GM10266 (cell line): ENCODE results near the gene MYO7B.

ENCODE experiments used
- DNase-seq: peaks from one replicate; pipeline ENCODE4 v3.0.0; 2012; ENCODE audit errors: extremely low spot score
- CTCF ChIP-seq: IDR thresholded peaks from 2 replicates; pipeline ENCODE4 v1.5.1; 2012; ENCODE audit warnings: mild to moderate bottlenecking, low read depth; ENCODE audit not compliant: control insufficient read depth, insufficient read depth; ENCODE audit errors: missing control alignments

MYO7B gene

DNA sequence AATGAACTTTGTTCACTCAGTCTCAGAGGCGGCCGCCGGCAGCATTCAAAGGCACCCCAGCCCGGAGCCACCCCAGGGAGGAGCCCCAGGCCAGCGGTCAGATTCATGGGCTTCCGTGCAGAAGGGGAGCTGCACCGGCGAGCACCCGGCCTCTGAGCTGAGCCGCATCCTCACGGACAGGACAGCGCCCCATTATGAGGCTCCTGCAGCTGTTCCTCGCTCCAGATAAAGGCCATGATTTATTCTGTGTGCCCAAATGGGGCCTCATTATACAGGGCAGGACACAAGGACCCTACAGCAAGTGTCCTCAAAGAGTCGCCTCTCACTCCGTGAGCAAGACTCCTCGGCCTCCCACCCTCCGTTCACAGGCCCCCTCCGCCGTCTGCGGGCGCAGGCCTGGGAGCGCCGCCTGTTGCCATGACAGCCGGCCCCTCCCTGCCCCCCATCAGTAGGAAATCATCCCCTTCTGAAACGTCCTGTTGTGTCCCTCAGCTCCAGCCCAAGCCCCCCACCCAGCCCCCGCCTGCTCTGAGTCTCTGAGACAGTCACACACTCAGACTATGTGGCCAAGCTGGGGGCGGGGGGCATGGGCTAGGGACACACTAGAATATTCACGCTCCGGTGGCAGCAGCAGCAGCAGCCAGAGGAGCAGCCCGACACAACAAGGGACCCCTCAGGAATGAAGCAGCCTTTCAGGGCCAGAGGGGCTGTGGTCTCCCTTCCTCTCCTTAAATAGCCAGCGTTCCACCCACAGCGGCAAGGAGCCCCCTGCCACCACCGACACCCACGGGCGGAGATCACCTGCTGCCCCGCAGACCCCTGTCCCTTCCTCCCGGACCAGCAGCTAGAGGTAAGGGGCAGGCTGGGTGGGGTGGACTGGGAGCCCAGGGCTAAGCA, 110.2 kb downstream of the MYO7B start, which contains the start of gene GPR17:
Gene GPR17, plus strand, starts transcription at position 759 of the 897 bp plus-strand sequence. CDS start 4,583 bp downstream, outside the sequence.
- TF ChIP-seq CTCF = no peak
- DNase-seq = no peak

DNA sequence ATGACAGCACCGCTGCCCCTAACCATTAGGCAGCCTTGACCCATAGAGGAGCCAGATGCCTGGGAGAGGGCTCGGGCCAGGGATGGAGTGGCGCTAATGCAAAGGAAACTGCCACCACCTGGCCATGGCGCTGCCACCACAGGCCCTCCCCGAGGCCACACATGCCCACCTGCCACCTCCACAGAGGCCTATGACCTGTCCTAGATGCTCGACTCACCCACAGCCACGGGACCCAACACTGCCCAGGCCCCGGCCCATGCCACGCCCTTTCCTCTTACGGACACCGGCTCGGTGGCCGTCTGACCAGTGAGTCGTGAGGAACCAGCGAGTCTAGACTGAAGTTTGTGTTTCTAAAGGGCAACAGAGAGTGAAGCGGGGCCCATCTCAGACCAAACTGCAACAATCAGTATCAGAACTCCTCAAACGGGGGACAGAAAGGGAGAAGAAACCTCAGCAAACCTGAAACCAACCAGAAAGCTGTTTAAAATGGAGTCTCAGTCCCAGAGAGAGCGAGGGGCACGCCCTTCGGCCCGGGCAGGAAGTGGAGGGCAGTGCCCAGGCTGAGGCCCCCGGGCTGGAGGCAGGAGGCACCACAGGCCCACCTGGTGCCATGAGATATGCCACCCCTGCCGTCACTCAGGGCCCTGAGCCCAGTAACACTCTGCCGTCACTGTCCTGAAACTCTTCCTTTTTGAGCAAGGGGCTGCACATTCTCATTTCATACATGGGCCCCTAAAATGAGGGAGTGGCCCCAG, 111.2 kb downstream of the MYO7B start:
- no peak for DNase-seq
- TF ChIP-seq CTCF = no peak

- no peak for DNase-seq
- TF ChIP-seq CTCF = no peak
These were observed 112.0 kb downstream of the MYO7B start for GRCh38 chr2:127647242-127648190.

DNA sequence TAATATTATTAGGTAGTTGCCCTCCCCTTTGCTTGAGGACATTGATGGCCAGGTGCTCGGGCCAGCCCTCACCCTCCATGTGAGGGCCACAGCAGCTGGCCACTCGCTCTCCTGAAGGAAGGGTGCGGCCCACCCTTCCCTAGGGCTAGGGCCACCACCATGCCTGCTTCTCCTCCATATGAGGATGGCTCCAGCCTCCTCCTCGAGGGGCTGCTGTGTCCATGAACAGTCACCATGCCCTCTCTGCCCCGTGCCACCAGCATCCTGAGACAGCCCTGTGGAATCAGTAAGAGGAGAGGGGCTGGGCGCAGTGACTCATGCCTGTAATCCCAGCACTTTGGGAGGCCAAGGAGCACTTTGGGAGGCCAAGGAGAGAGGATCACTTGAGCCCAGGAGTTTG, 112.8 kb downstream of the MYO7B start:
- no peak for DNase-seq
- TF ChIP-seq CTCF = no peak

DNA sequence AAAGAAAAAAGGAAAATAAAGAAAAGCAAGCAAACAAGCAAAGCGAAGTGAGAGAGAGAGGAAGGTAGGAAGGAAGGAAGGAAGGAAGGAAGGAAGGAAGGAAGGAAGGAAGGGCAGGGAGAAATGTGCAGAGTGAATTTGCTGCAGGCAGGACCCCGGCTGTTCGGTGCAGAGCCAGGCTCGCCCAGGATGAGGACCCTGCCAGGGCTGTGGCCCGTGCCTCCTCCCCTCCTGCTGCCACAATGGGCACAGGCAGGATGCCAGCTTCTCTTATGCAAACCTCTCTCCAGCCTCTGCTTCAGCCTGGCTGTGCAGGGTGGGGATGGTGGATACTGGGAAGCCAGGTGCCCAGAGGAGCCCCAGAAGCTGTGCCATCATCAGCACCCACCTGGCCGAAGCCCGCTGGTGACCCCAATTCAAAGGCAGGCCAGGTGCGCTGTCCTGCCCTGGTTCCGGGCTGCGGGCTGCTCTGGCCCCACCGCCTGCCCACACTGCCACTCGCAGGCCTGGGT, 113.7 kb downstream of the MYO7B start:
- TF ChIP-seq CTCF = no peak
- DNase-seq = no peak

GRCh38 chr2:127649684-127650040, 114.2 kb downstream of the MYO7B start:
- peak; percentile 81 for TF ChIP-seq CTCF
- peak; percentile 87 for DNase-seq
